SKM-1 (cell line): ENCODE measurements around the gene TENT4A.

Experiments used
- DNase-seq: peaks from one replicate; lab custom pipeline; 2025; ENCODE audit not compliant: unreplicated experiment; lab: John Stamatoyannopoulos, UW

Gene TENT4A

DNA sequence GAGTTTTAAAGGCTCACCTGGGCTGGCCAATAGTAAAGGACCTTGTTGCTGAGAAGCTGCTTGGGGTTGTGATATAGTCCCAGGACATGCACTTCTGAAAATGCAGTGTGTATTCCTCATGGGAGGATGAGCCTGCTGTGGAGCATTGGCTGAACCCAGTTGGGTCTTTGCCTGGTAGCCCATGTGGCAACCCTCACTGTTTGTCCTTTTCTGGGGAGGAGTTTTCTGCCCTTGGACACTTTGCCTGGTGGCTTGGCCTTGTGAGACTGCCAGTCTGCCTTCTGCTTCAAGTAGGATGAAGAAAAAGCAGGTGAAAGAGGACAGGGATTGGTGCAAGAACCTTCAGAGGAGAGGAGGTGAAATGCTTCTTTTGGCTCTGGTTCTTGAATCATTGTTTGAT lies 4.0 kb downstream of the TENT4A start:
- DNase-seq = no peak

DNA sequence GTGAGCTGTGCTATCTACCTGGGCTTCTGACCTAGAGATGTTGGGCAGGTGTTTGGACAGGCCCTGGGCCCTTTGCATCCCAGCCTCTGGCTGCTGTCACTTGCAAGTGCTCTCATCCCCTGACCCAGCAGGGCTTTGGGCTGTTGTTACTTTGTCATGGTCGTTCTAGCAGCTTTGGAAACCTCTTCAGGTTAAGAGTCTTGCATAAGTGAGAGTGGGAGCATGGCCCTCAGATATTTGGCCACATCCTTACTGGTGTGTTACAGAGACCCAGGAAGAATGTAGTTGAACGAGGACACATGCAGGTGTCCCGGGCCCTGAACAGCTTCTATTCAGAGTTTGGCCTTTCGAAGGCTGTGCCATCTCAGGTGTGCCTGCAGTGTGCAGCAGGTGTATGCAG lies 4.5 kb downstream of the TENT4A start:
- no peak for DNase-seq

DNA sequence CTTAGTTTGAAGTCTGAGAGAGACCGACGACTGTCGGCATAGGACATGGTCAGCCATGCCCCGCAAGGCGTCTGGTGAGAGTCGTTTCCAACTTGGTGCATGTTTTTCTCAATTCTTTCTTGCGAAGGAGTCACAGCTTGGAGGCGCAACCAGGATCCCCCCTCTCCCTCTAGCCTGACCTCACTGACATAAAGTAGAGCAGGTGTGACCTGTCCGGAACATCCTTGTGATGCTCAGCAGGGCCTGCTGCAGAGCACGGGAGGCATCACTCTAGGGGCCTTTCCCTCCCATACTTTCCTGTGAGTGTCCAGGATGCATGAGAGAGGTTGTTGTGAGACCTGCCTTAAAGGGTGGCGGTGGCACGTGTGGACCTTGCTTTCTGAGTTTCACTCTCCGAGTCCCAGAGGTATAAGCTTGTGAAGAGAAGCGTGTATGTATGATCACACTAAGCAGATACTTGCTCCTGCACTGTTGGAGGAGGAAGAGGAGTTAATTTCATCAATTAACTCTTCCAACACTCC lies 5.0 kb downstream of the TENT4A start:
- no peak for DNase-seq

DNA sequence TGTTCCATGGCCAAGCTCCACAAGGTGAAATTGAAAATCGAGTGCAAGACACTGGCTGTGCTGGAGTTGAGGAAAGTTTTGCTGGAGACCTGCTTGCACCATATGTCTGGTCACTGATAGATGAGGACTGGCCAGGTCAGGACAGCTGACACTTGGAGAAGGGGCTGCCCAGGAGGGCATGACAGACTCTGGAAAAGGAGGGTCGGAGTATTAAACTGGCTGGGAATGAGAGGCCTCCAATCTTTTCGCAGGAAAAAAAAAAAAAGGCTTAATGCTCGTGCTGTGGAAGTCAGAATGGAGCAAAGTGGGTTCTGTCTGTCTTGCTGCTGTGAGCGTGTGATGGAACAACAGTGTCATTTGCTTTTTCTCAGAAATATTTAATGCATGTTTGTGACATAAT lies 5.5 kb downstream of the TENT4A start:
- no peak for DNase-seq

DNA sequence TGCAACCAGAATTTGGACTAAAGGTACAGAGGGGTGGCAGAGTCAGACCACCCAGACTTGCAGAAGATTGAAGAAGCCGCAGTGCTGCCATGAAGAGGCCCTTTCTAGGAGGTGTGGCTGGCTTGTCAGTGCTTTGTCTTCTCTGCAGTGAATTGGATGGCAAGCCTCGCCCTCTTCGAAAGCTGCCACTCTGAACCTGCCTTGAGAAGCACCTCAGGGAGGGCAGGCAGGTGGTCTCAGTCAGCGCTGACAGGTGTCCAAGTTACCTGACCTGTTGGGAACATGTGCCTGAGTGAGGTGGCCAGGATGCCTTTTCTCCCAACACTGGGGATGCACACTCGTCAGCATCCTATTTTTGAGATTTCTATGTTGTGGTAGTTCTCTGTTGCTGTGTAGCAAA lies 6.2 kb downstream of the TENT4A start:
- DNase-seq = no peak

DNA sequence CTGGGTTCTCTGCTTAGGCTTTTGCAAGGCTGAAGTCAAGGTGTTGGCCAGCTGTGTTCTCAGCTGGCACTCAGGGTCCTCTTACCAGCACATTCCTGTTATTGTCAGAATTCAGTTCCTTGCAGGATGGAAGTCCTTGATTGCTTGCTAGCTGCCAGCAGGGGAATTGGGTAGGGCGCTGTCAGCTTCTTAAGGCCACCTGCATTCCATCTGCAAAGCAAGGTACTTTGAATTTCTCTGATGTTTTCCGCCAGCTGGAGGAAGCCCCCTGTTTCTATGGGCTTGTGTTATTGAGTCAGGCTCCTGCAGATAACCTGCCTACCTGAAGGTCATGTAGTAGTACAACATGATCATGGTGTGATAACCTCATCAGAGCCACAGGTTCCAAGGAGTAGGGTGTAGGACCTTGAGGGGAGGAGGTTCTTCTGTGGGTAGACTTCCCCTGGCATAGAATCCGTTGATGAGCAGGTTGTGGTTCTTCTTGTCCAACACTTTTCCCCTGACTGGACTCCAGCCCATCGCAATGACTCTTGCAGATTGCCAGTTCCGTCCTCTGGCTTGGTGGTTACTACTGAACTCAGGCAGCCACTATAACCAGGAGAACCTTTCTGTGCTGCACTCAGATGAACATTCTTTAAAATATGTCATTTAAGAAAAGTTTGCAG lies 6.8 kb downstream of the TENT4A start:
- DNase-seq = no peak

DNA sequence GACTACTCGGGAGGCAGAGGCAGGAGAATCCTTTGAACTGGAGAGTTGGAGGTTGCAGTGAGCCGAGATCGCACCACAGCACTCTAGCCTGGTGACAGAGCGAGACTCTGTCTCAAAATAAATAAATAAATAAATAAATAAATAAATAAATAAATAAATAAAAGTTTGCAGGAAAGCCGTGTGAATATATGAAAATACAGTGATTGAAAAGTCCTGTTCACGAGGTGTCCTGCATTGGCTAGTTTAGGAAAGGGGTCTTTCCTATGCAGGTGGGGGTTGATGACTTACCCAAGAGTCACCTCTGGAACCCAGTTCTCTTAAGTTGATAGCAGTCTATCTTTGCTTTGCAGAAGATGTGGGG lies 7.3 kb downstream of the TENT4A start:
- DNase-seq = no peak

DNA sequence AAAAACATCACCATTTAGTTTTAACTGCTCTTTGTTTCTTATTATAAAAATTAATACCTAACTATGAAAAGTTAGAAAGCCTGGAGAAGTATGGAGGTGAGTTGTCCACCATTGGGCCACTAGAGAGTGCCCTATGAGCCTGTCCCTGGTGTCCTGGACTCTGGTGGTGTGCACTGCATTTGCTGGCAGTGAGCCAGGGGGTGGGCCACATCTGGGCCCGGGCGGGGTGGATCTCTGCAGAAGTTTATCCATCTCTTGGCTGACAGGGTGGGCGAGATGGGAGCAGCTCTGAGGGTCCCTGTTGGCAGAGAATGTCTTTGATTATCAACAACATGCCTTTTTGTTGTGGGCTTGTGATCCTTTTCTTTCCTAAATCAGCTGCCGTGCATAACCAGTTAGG lies 8.2 kb downstream of the TENT4A start:
- no peak for DNase-seq

DNA sequence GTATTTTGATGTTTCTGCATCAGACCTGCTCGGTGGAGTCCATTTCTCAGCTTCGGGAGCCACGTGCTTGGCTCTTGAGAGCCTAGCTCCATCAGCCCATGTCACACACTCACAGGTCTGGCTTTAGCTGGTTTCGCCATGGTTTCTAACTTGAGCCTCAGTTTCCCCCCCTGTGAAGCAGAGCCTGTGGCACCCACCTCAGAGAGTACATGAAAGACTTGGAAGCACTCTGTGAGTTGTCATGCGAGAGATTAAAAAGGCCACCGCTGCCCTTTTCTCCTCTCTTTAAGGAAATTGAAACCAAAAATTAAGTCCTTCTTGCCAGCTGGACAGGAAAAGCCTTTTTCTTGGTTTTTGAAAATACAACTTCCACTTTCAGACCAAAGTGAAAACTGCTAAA lies 8.8 kb downstream of the TENT4A start:
- DNase-seq = no peak

DNA sequence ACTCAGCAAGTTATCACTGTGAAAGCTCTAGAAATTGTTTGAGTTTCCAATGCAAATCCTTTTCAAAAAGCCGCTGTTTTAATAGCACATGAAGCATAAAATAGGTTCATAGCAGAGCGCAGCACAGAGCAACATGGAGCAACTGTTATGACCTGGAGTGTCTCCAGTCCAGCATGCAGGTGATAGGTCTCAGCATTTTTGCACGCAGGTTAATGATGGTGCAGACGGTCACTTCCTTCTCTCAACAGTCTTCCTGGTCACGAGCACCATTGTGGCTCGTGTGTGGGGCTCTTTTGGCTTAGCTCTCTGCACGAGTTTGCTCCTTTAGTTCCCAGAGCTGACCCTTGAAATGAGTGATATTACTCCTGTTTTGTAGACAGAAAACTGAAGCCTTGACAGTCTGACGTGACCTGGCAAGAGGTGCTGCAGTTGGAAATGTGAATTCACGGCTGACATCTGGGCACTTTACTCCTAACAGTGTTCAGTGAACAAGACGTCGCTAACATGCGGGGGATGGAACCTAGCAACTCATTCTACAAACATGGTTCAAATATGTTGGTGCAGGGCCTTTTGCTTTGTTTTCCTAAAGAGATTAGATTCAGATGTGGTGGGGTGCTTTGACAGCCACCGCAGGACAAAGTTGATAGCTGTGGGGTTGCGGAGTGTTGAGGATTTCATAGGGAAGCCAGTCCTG lies 10.0 kb downstream of the TENT4A start:
- DNase-seq = no peak

DNA sequence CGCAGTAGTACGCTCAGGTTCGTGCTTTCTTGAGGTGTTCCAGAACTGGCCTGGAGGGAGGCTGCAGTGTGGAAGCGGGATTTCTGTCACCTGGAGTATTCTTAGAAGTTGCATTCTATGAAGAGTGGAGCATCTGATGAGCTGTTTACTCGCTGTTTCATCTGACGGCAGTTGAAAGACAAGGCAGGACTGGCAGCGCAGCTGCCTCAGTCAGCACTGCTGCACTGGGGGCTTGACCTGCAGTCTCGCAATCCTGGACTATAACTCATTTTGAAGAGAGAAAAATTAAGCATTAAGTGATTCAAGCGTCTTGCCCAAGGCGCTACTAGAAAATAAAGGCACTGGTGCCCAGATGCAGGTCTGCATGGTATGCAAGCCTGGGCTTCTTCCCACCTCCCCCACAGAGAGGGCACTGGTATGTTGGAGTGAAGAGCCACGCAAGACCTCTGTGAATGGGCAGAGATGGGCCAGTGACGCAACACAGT lies 10.6 kb downstream of the TENT4A start:
- DNase-seq = no peak

DNA sequence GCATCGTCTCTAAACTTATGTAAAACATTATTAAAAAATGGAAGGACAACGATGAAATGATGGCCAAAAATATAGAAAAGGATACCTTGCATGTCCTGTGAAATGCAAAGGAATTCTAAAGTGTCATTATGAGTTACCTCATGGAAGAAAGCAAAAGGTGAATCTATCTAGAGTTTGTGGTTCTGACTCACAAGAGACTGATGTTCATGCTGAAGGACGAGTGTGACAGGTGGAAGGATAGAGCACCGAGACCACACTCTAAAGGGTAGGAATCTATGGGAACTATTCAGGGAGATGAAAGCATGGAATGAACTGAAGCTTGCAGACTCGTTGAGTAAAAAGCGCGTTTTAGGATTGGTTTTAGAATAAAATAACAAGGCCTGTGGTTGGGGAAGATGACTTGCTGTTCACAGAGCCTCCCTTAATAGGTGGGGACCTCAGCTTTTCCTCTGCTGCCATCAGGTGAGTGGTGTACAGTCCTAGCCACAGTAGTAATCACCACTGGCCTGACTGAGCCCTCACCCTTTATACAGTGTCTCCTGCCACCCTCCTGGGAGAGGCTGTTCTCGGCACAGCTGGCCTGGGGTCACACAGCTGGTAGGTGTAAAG lies 11.2 kb downstream of the TENT4A start:
- DNase-seq = no peak

DNA sequence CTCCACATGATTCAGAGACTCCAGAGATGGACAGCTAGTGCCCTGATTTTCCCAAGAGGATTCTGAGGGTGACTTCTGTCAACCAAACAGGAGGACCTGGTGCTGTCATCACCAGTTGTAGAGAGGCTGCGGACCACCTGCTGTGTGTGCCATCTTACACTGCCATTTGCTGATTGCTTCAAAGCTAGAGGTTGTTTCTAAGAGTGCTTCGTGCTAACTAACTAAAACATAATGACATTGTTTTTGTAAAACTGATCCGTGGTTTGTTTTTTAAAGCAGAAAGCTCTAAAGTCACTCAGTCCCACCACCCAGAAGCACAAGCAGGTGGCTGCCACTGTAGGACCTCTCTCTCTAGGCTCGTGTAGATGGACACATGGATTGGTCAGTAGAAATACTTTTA lies 12.2 kb downstream of the TENT4A start:
- DNase-seq = no peak

DNA sequence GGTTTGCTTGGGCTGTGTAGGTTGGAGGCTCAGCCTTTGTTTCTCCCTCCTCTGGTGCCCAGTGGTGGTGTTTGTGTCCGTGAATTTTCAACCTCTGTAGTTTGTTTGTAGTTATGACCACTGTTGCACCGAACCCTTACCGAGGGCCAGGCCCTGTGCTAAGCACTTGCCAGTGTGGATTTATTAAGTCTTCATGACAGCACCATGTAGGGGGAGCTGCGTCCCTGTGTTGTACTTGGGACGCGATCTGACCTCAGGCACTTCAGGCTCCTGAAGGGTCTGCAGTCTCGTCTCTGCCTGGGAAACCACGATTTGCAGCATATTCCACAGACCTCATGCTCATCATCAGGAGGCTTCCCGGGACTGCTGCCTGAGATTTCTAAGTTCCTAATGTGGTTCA lies 12.8 kb downstream of the TENT4A start:
- no peak for DNase-seq

DNA sequence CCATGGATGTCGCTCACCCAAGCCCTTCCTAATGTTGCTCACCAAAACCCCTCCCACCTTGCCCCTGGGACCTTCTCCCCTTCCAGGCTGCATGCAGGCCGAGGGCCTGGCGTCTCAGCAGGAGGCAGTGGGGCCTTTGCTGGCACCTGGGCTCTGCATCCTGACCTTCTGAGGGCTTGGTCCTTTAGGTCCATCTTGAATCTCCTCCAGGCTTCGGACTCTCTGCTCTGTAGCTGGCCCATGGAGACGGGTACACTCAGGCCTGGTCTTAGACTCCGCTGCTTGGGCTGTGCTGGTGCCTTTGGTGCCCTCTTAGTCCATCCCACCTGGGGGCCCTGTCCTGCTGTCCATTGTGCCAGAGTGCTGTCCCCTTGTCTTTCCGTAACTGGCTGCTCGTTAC lies 14.0 kb downstream of the TENT4A start:
- no peak for DNase-seq

DNA sequence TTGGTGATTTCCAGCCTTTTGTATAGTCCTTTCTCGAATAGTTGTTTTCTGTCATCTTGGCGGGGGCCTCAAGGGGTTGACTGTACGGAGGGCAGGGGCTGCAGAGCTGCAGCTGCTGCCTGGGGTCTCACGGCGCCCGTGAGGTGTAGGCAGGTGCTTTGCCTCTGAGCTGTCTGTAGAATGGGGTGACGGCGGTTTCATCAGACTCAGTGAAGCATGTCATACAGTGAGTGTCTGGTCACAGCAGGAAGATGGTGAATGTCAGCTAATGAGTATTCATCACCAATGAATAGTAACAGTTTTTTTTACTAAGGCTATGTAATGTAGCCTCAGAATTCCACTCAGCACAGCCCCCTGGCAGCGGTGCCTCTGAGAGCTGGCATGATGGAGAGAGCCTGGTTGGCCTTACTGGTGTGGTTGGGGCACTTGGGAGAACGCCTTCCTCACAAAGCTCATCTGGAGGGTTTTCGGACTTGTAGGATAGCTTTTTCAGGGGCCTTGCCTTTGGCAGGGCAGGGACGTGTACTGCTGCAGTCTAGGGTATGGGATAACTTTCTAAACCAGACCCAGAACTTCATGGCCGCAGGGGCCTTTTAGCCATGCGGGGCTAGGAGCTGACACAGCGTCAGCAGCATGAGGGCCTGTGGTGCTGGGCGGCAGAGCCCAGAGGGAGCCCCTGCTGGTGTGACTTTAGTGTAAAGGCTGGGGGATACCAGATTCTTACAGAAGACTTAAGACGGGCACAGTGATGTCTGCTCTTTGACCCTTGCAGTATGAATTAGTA lies 15.0 kb downstream of the TENT4A start:
- no peak for DNase-seq

DNA sequence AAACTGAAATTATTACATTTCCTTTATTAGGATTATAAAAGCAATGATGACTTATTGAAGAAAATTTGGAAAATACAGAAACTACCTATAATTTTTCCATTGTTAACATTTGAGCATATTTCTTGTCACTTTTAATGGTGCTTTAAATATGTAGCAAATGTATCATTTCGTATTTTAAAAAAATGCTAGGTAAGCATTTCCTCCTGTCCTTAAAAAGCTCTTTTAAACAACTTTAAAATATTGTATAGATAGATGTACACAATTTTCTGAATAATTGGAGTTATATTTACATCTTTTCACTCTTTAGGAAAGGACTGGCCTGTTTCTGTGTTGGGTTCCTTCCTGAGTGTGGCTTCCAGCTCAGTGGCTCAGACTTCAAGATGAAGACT lies 15.6 kb downstream of the TENT4A start:
- no peak for DNase-seq

DNA sequence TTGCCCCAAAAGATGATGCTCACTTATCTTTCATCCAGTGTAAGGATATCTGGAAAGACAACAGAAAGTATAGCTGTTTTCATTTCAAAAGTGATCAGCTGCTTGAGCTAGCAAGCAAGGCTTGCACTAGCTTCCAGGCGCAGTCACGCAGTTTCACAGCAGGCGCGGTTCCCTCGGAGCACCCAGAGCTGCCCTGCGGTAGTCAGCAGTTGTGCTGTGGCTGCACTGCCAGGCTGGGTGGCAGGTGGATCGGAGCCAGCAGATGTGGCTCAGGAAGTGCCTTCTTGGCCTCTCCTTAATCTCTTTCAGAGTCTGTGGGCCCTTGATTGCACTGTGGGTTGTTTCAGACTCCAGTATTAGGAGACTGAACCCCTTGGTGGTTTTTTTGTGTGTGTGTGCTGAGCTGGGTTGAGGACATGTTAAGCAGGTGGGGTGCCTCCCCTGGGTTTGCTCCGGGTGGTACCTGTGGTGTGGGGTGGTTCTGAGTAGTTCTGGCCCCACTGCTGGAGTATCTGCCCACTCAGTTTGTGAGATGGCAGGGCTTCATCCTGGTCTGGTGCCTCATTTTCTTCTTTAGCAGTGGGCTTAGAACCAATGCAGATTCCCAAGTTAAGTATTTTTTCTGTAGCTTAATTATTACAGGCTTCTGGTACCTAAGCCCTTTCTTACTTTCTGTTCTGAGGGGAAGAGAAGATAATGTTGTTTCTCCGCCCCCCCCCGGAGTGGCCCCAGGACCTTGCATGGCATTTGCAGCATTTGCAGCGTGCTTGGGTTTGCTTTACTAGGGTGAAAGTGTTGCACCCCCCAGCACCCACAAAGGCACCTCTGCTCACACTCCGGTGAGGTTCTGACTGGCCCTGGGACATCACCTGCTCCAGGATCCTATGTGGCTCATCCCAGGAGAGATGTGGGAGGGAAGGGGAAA lies 16.4 kb downstream of the TENT4A start:
- DNase-seq = no peak

DNA sequence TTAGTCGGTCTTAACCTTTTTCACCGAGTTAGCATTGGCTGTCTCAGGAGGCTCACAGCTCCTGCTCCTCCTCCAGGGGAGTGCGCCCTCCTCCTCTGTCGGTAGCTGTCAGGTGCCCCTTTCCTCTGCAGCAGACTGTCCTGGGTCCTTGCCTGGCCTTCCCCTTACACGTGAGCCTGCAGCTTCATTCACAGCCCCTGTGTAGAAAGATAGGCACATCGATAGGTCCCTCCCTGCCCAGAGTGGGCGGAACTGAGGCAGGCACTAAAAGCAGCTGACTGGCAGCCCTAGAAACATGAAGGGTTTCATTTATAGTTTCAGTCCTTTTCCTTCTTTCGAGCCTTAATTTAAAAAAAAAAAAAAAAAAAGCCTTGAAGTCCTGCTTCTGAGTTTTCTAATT lies 17.2 kb downstream of the TENT4A start:
- DNase-seq = no peak

DNA sequence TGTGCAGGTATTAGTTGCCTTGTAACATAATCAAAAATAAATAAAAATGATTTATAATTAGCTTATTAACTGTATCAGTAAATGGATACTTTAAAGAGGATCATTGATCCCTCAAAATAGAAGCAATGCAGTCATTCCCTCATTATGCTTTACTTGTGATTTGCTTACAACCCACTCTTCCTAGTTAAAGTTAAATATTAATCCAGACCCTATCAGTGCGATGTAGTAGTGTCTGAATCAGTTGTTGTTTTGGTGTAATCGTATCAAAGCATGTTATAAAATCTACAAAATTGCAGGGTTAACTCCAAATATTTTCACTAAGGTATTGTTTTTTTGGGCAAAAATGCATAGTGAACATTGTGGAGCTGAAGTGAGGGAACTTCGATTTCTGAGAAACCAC lies 17.6 kb downstream of the TENT4A start:
- DNase-seq = no peak
